Measurements from ENCODE around the gene CSF2RB. TPM values are rescaled to one million over a fixed set of nuclear protein-coding genes. Genes with fewer than 3 reads are reported as not detected.

CSF2RB gene
- total RNA-seq, 1 experiment from 2014 or later: not detected

- DNase-seq (ENCODE audit: low read depth): no peak
Observed at GRCh38 chr22:36936362-36937116, 23.1 kb downstream of the CSF2RB start.

GRCh38 chr22:36937319-36938027, 24.0 kb downstream of the CSF2RB start:
- DNase-seq (ENCODE audit: low read depth): no peak

GRCh38 chr22:36938028-36938425, 24.6 kb downstream of the CSF2RB start:
- no peak for DNase-seq (ENCODE audit: low read depth)

- no peak for DNase-seq (ENCODE audit: low read depth)
Observed at GRCh38 chr22:36938886-36939285, 25.5 kb downstream of the CSF2RB start.

GRCh38 chr22:36940676-36941075, 27.2 kb downstream of the CSF2RB start:
- DNase-seq (ENCODE audit: low read depth): no peak

- no peak for DNase-seq (ENCODE audit: low read depth)
Observed at GRCh38 chr22:36942556-36942955, 29.1 kb downstream of the CSF2RB start.

GRCh38 chr22:36946421-36947158, 33.2 kb downstream of the CSF2RB start:
- no peak for DNase-seq (ENCODE audit: low read depth)

- DNase-seq (ENCODE audit: low read depth): no peak
Observed at GRCh38 chr22:36948273-36949225, 35.1 kb downstream of the CSF2RB start.

GRCh38 chr22:36950797-36951590, 37.6 kb downstream of the CSF2RB start:
- DNase-seq (ENCODE audit: low read depth): no peak

GRCh38 chr22:36951746-36952145, 38.3 kb downstream of the CSF2RB start:
- DNase-seq (ENCODE audit: low read depth): no peak

GRCh38 chr22:36953239-36954080, 40.0 kb downstream of the CSF2RB start:
- no peak for DNase-seq (ENCODE audit: low read depth)

GRCh38 chr22:36954251-36955014, 41.0 kb downstream of the CSF2RB start:
- no peak for DNase-seq (ENCODE audit: low read depth)

GRCh38 chr22:36955691-36956090, 42.3 kb downstream of the CSF2RB start:
- DNase-seq (ENCODE audit: low read depth): no peak

GRCh38 chr22:36958366-36958765, 44.9 kb downstream of the CSF2RB start:
- DNase-seq (ENCODE audit: low read depth): no peak

- no peak for DNase-seq (ENCODE audit: low read depth)
Observed at GRCh38 chr22:36961626-36962025, 48.2 kb downstream of the CSF2RB start.

GRCh38 chr22:36963302-36963701, 49.9 kb downstream of the CSF2RB start:
- no peak for DNase-seq (ENCODE audit: low read depth)

- no peak for DNase-seq (ENCODE audit: low read depth)
Observed at GRCh38 chr22:36964106-36964505, 50.7 kb downstream of the CSF2RB start.

- no peak for DNase-seq (ENCODE audit: low read depth)
Observed at GRCh38 chr22:36965696-36966095, 52.3 kb downstream of the CSF2RB start.
